ENCODE data around the gene TCEA3.

- TF ChIP-seq POLR2AphosphoS5 (IDR thresholded peaks at IDR 0.05; ENCODE audit: insufficient read depth in 1 of 2, low read depth in 1 of 2), result peak; percentile 66 to 70
- TF ChIP-seq CTCF (IDR thresholded peaks at IDR 0.05), result peak; percentile 82 to 93 (median 91)
Measured at GRCh38 chr1:23403735-23404486, 20.6 kb downstream of the TCEA3 start.
